ENCODE results near the gene MYCBP2.
A peak's percentile ranks its signal among the peaks of the same experiment; 100 is the strongest.
"Not testable (repeated sequence)": the region's sequence is repeated elsewhere in the genome, so short reads cannot be mapped to it uniquely, and the experiment has no call there.

MYCBP2 gene

GRCh38 chr13:77013853-77014542 is 312.9 kb downstream of the MYCBP2 start:
- FAIRE-seq (no peak), DNase-seq (ENCODE audit: extremely low spot score, insufficient read length, low read depth) (no peak)

DNA sequence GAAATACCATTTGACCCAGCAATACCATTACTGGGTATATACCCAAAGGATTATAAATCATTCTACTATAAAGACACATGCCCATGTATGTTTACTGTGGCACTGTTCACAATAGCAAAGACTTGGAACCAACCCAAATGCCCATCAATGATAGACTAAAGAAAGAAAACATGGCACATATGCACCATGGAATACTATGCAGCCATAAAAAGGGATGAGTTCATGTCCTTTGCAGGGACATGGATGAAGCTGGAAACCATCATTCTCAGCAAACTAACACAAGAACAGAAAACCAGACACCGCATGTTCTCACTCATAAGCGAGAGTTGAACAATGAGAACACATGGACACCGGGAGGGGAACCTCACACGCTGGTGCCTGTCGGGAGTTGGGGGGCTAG is 317.2 kb downstream of the MYCBP2 start:
- not testable (repeated sequence) for FAIRE-seq; DNase-seq (ENCODE audit: extremely low spot score, insufficient read length, low read depth)

DNA sequence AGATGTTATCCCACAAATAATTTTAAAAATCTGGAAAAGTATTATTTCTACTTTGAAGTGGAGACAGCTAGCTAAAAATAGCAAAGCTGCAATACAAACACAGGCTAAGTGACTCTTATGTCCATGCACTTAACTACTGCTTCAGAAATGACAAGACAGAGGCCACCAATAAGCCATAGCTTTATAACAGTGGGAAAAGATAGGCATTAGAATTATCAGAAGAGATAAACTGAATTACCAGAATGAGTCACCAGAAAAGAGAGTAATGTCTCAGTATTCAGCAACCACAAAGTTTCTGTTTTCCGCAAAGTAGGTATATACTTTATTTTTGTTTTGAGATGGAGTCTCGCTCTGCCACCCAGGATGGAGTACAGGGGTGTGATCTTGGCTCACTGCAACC is 317.9 kb downstream of the MYCBP2 start:
- FAIRE-seq (no peak), DNase-seq (ENCODE audit: extremely low spot score, insufficient read length, low read depth) (no peak)

- FAIRE-seq; DNase-seq (ENCODE audit: extremely low spot score, insufficient read length, low read depth): not testable (repeated sequence)
Measured at GRCh38 chr13:77008337-77008736, 318.6 kb downstream of the MYCBP2 start.

DNA sequence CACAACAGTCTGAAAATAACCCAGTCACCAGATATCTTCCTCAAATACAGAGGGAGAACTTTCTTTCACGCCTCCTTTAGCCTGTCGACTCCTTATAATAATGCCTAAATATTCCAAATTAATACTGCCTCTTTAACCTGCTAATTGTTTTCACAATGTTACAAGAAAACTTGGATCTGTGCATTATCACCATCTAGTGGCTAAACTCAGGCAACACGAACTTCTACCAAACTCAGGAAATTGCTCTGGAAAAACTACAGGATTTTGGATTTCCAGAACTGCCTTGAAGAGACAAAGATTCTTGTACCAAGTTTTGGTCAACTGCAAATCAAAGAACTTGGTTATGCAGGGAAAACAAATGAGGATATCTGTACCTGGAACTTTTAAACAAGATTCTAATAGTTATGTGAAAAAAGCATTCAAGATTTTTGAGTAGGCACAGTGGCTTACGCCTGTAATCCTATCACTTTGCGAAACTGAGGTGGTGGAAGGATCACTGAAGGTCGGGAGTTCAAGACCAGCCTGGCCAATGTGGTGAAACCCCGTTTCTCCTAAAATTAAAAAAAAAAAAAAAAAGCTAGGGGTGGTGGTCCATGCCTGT is 324.2 kb downstream of the MYCBP2 start:
- peak; percentile 74 for FAIRE-seq
- DNase-seq (ENCODE audit: extremely low spot score, insufficient read length, low read depth) = no peak

DNA sequence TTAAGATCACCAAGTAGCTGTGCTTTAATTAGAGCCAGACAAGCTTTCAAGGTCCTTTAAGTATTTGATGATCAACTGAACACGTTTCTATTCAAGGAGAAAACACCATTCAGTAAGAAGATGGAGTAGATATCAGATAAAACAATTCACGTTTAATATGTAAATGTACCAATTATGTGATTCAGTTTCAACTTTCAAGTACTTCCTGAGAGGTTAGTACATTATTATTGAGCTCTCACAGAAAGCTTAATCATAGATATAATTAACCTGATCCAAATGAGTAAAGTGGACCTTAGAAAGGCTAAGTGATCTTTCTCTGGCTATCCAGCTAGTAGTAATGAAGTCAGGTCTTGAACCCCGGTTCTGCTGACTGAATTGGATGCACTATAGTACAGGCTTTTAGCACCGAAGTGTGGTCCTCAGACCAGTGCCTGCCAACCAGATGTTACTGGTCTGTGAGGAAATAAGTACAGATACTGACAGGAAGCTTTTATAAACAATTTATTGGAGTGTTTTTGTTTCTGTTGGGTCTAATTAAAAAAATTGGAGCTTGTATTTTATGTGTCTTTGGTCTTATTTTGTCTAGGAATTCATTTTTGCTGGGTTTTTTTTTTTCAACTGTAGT is 324.8 kb downstream of the MYCBP2 start:
- FAIRE-seq = no peak

GRCh38 chr13:77001540-77001939 is 325.4 kb downstream of the MYCBP2 start:
- no peak for DNase-seq (ENCODE audit: extremely low spot score, insufficient read length, low read depth)
- no peak for FAIRE-seq

More for the DNA sequence above, 324.8 kb downstream of the MYCBP2 start:
- no peak for DNase-seq (ENCODE audit: extremely low spot score, insufficient read length, low read depth)

DNA sequence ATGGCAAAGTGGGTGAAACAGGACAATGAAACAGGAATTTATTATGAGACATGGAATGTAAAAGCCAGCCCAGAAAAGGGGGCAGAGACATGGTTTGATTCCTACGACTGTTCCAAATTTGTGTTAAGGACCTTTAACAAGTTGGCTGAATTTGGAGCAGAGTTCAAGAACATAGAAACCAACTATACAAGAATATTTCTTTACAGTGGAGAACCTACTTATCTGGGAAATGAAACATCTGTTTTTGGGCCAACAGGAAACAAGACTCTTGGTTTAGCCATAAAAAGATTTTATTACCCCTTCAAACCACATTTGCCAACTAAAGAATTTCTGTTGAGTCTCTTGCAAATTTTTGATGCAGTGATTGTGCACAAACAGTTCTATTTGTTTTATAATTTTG is 326.4 kb downstream of the MYCBP2 start:
- DNase-seq (ENCODE audit: extremely low spot score, insufficient read length, low read depth) = no peak
- FAIRE-seq = no peak

Measured in GM18507 (cell line).